Measurements from ENCODE around the gene ADGRF5. TPM values are rescaled to one million over a fixed set of nuclear protein-coding genes. Genes with fewer than 3 reads are reported as not detected.

ADGRF5 gene
- total RNA-seq, 3 donors from 2014 or later (not counting 1 experiment from before 2014, with no cell fraction given): not detected

DNA sequence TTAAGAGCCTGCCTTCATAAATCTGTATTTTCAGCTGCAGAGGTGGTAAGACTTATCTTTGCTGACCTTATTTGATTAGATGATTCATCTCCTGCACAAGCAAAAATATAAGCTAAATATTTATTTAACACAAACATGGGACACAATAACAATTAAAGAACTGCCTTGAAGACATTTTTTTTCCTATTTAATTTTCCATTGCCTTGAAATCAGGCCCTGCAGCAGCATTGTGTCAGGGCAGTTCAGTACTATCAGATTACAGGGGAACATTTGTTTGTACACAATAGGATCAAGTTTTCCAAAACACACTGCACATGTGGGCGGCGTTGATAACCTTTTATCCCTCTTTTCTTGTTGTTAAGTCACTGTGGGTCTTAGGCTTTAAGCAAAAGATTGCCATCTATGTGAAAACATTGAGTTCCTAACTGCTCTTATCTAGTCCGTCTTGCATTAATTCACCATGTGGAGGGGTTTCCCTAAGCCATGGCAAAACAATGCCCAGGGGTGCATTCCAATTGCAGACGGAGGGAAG, 7.4 kb downstream of the ADGRF5 start:
- Mint-ChIP-seq H3K4me3 (no peak overlapping the region), H3K27ac (no peak overlapping the region), H3K27me3 (ENCODE audit: low read depth in 2 of 2) (peaks cover 0 to 10% of the 10 kb centered on the region in 2 donors), H3K4me1 (no peaks in the 10 kb centered on the region), H3K9me3 (peaks cover 0 to 4% of the 10 kb centered on the region in 2 donors), H3K36me3 (no peaks in the 10 kb centered on the region)
- H3K4me1 ChIP-seq (ENCODE audit: control insufficient read depth, insufficient read depth, low read length): no peaks in the 10 kb centered on the region
- TF ChIP-seq CTCF (IDR thresholded peaks at IDR 0.05): no peak
- no peaks in the 10 kb centered on the region for H3K27me3 ChIP-seq (ENCODE audit: control insufficient read depth, insufficient read depth, low read length)
- 98% methylated on average over 4 of the region's 4 CpGs for whole genome bisulfite sequencing (ENCODE audit: insufficient coverage)
- no peak overlapping the region for H3K4me3 ChIP-seq (ENCODE audit: low read length)
- H3K9me3 ChIP-seq (ENCODE audit: control insufficient read depth, insufficient read depth, low read length): no peaks in the 10 kb centered on the region
- intact Hi-C loops (cut with micrococcal nuclease): no loop called here
- DNase-seq: no peak
- no peak for ATAC-seq
- H3K36me3 ChIP-seq (ENCODE audit: control insufficient read depth, insufficient read depth, low read length): no peaks in the 10 kb centered on the region
- no peak overlapping the region for H3K27ac ChIP-seq (ENCODE audit: low read length)

GRCh38 chr6:46909371-46909770, 12.4 kb downstream of the ADGRF5 start:
- DNase-seq (no peak), ATAC-seq (no peak)
- Histone ChIP-seq H3K9me3 (ENCODE audit: control insufficient read depth, insufficient read depth, low read length) (no peaks in the 10 kb centered on the region), H3K36me3 (ENCODE audit: control insufficient read depth, insufficient read depth, low read length) (no peaks in the 10 kb centered on the region), H3K27ac (ENCODE audit: low read length) (no peak overlapping the region), H3K4me1 (ENCODE audit: control insufficient read depth, insufficient read depth, low read length) (no peaks in the 10 kb centered on the region), H3K4me3 (ENCODE audit: low read length) (no peak overlapping the region), H3K27me3 (ENCODE audit: control insufficient read depth, insufficient read depth, low read length) (no peaks in the 10 kb centered on the region)
- Mint-ChIP-seq H3K36me3 (no peaks in the 10 kb centered on the region), H3K9me3 (peaks cover 0 to 2% of the 10 kb centered on the region in 2 donors), H3K27ac (no peak overlapping the region), H3K4me3 (no peak overlapping the region), H3K27me3 (ENCODE audit: low read depth in 2 of 2) (peaks cover 4 to 7% of the 10 kb centered on the region in 2 donors), H3K4me1 (no peaks in the 10 kb centered on the region)
- intact Hi-C loops (cut with micrococcal nuclease): no loop called here
- 89% methylated on average over 2 of the region's 2 CpGs for WGBS (ENCODE audit: insufficient coverage)
- TF ChIP-seq CTCF (IDR thresholded peaks at IDR 0.05): no peak

DNA sequence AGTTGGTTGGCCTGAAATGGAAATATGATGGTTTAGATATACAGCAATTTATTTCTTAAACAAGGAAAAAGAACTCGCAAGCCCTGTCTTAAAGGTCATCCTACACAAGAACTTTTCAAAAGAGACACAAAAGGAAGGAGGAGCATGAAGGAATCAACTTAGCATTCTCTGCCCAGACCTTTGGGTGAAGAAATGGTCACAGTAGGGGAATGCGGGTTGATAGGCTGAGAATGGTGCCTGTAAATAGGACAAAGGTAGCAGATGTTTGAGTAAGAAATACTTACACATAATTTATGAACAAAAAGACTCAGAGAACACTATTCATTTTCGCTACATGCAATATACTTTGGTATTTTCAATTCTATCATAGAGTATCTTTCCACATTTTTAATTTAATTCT, 15.0 kb downstream of the ADGRF5 start:
- no peaks in the 10 kb centered on the region for H3K4me1 Mint-ChIP-seq
- WGBS (ENCODE audit: insufficient coverage): 92% methylated on average over 1 of the region's 3 CpGs
- intact Hi-C loops (cut with micrococcal nuclease): no loop called here
- H3K4me3 ChIP-seq (ENCODE audit: low read length): no peak overlapping the region
- H3K36me3 Mint-ChIP-seq: no peaks in the 10 kb centered on the region
- no peaks in the 10 kb centered on the region for H3K9me3 ChIP-seq (ENCODE audit: control insufficient read depth, insufficient read depth, low read length)
- H3K9me3 Mint-ChIP-seq: no peaks in the 10 kb centered on the region
- DNase-seq (no peak), ATAC-seq (no peak)
- no peak overlapping the region for H3K4me3 Mint-ChIP-seq
- TF ChIP-seq CTCF (IDR thresholded peaks at IDR 0.05): no peak
- H3K27me3 ChIP-seq (ENCODE audit: control insufficient read depth, insufficient read depth, low read length): no peaks in the 10 kb centered on the region
- H3K36me3 ChIP-seq (ENCODE audit: control insufficient read depth, insufficient read depth, low read length): no peaks in the 10 kb centered on the region
- H3K27ac Mint-ChIP-seq: no peak overlapping the region
- no peaks in the 10 kb centered on the region for H3K4me1 ChIP-seq (ENCODE audit: control insufficient read depth, insufficient read depth, low read length)
- H3K27me3 Mint-ChIP-seq (ENCODE audit: low read depth in 2 of 2): peaks cover 4 to 7% of the 10 kb centered on the region in 2 donors
- H3K27ac ChIP-seq (ENCODE audit: low read length): no peak overlapping the region

DNA sequence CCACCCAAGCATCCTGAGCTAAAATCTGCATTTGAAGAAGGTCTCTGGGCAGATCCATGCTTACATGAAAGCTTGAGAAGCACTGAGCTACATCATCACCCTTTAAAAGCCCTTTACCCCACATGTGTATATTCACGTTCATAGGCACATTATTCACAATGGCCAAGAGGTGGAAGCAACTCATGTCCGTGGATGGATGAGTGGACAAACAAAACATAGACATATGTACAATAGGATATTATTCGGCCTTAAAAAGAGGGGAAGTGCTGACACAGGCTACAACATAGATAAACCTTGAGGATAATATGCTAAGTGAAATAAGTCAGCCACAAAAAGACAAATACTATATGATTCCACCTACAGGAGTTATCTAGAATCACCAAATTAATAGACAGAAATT, 17.6 kb downstream of the ADGRF5 start:
- H3K27ac Mint-ChIP-seq: no peak overlapping the region
- H3K36me3 Mint-ChIP-seq: no peaks in the 10 kb centered on the region
- H3K4me1 Mint-ChIP-seq: no peaks in the 10 kb centered on the region
- WGBS (ENCODE audit: insufficient coverage): 80% methylated on average over 3 of the region's 3 CpGs
- Histone ChIP-seq H3K36me3 (ENCODE audit: control insufficient read depth, insufficient read depth, low read length) (no peaks in the 10 kb centered on the region), H3K4me1 (ENCODE audit: control insufficient read depth, insufficient read depth, low read length) (no peaks in the 10 kb centered on the region), H3K4me3 (ENCODE audit: low read length) (no peak overlapping the region), H3K9me3 (ENCODE audit: control insufficient read depth, insufficient read depth, low read length) (no peaks in the 10 kb centered on the region), H3K27ac (ENCODE audit: low read length) (no peak overlapping the region), H3K27me3 (ENCODE audit: control insufficient read depth, insufficient read depth, low read length) (no peaks in the 10 kb centered on the region)
- TF ChIP-seq CTCF (IDR thresholded peaks at IDR 0.05): no peak
- no peak for ATAC-seq
- no peak overlapping the region for H3K4me3 Mint-ChIP-seq
- peaks cover 4 to 7% of the 10 kb centered on the region in 2 donors for H3K27me3 Mint-ChIP-seq (ENCODE audit: low read depth in 2 of 2)
- H3K9me3 Mint-ChIP-seq: no peaks in the 10 kb centered on the region
- DNase-seq: no peak
- intact Hi-C loops (cut with micrococcal nuclease): no loop called here

All from natural killer cell (primary cell).